Keratinocyte (primary cell): ENCODE data around the gene PITPNC1.

Experiments used
- EZH2 ChIP-seq: IDR thresholded peaks from one replicate; pipeline ENCODE4 v1.6.1; 2012; ENCODE audit warnings: inconsistent platforms, mild to moderate bottlenecking, low read length, moderate library complexity
- TF ChIP-seq, protein P1 (sequence below), 3 experiments: IDR thresholded peaks in 1 of 3; conservative IDR thresholded peaks in 1 of 3; optimal IDR thresholded peaks in 1 of 3; 2 replicates in 2 of 3; 3 replicates in 1 of 3; pipeline versions ENCODE3 to v1.5.1; 2011; ENCODE audit warnings: low read length in 3 of 3, mild to moderate bottlenecking in 3 of 3, moderate library complexity in 2 of 3, control low read depth in 1 of 3, inconsistent platforms in 1 of 3; ENCODE audit not compliant: insufficient read depth in 2 of 3; ENCODE audit errors: extremely low read depth in 1 of 3

DNA sequence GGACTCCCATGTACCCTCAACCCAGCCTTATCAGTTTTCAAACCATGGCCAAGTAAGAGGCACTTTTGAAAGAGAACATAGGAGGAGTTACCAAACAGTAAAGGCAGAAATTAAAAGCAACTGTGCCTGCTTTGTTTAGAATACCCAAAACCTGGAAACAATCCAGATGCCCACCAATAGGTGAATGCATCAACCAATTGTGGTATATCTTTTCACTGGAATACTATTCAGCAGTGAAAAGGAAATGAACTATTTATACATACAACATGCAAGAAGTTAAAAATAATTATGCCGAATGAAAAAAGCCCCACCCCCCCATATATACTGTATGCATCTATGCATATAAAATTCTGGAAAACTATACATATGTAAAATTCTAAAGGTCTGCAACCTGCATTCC lies 37.0 kb downstream of the PITPNC1 start:
- TF ChIP-seq, protein P1, sequence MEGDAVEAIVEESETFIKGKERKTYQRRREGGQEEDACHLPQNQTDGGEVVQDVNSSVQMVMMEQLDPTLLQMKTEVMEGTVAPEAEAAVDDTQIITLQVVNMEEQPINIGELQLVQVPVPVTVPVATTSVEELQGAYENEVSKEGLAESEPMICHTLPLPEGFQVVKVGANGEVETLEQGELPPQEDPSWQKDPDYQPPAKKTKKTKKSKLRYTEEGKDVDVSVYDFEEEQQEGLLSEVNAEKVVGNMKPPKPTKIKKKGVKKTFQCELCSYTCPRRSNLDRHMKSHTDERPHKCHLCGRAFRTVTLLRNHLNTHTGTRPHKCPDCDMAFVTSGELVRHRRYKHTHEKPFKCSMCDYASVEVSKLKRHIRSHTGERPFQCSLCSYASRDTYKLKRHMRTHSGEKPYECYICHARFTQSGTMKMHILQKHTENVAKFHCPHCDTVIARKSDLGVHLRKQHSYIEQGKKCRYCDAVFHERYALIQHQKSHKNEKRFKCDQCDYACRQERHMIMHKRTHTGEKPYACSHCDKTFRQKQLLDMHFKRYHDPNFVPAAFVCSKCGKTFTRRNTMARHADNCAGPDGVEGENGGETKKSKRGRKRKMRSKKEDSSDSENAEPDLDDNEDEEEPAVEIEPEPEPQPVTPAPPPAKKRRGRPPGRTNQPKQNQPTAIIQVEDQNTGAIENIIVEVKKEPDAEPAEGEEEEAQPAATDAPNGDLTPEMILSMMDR (optimal IDR thresholded peaks at IDR 0.05 in 1 of 3, IDR thresholded peaks at IDR 0.05 in 1 of 3, conservative IDR thresholded peaks at IDR 0.05 in 1 of 3; ENCODE audit: extremely low read depth in 1 of 3, insufficient read depth in 2 of 3, low read length in 3 of 3) = no peak
- no peak for TF ChIP-seq EZH2
